Gastroesophageal sphincter (tissue), 3 donors: ENCODE measurements around the gene ADH1B.

Source experiments
- CTCF ChIP-seq, 4 experiments: fragments of 200-600 bp in 2 of 4; fragments of 450-650 bp in 2 of 4; sonication (generic) in 1 of 4; IDR thresholded peaks; one replicate each; pipeline ENCODE4 v1.5.1; 2017 to 2019; ENCODE audit warnings: antibody characterized with exemption in 4 of 4, mild to moderate bottlenecking in 2 of 4, moderate library complexity in 2 of 4
- EP300 ChIP-seq: sonication (generic); formaldehyde crosslinking; IDR thresholded peaks from one replicate; pipeline ENCODE4 v1.6.1; 2017; ENCODE audit warnings: antibody characterized with exemption, mild to moderate bottlenecking
- POLR2A ChIP-seq, 2 donors: fragments of 450-650 bp; IDR thresholded peaks; one replicate each; pipeline ENCODE4 v1.6.1; 2017; ENCODE audit warnings: antibody characterized with exemption in 2 of 2, mild to moderate bottlenecking in 2 of 2, moderate library complexity in 1 of 2
- POLR2AphosphoS5 ChIP-seq: sonication (generic); formaldehyde crosslinking; IDR thresholded peaks from one replicate; pipeline ENCODE4 v1.6.1; 2017; ENCODE audit warnings: antibody characterized with exemption

GRCh38 chr4:99357948-99358347 is 36.7 kb upstream of the ADH1B start:
- TF ChIP-seq POLR2A (IDR thresholded peaks at IDR 0.05) (no peak), CTCF (IDR thresholded peaks at IDR 0.05) (no peak), EP300 (no peak), POLR2AphosphoS5 (no peak)
